PC-3 (cell line): ENCODE data around the gene CACNA1C.

Experiments
- CTCF ChIP-seq: fragments of 300-600 bp; sonication (generic); conservative IDR thresholded peaks from 2 replicates; pipeline ENCODE4 v1.5.1; 2017; ENCODE audit warnings: antibody characterized with exemption, low read depth, mild to moderate bottlenecking, low read length
- EZH2 ChIP-seq: fragments of 300-600 bp; sonication (generic); IDR thresholded peaks from one replicate; pipeline ENCODE4 v1.6.1; 2017; ENCODE audit warnings: antibody characterized with exemption, mild to moderate bottlenecking, low read length; ENCODE audit not compliant: unreplicated experiment
- EZH2phosphoT487 ChIP-seq: fragments of 300-600 bp; sonication (generic); IDR thresholded peaks from 2 replicates; pipeline ENCODE4 v1.6.1; 2018; ENCODE audit warnings: mild to moderate bottlenecking, antibody characterized with exemption, low read length, borderline replicate concordance

GRCh38 chr12:2298556-2299200 is 245.9 kb downstream of the CACNA1C start:
- TF ChIP-seq CTCF (no peak), EZH2phosphoT487 (no peak), EZH2 (no peak)
